CD4-positive, alpha-beta T cell (primary cell): ENCODE measurements around the gene ARHGAP30. TPM values are rescaled to one million over a fixed set of nuclear protein-coding genes. Genes with fewer than 3 reads are reported as not detected.
A peak's percentile ranks its signal among the peaks of the same experiment; 100 is the strongest.

Experiments
- ATAC-seq: fragments of 200-7000 bp; cut with Tn5 transposase; one replicate; pipeline ENCODE4 v1.10.0; 2022; ENCODE audit warnings: mild to moderate bottlenecking; ENCODE audit not compliant: poor library complexity
- CTCF ChIA-PET: fragments of 350-600 bp; sonication (Branson Sonifier 250); formaldehyde crosslinking; loops from one replicate; lab custom pipeline; 2021; ENCODE audit warnings: antibody characterized with exemption, inconsistent platforms; lab: Charles Lee
- POLR2A ChIA-PET: fragments of 350-600 bp; sonication (Branson Sonifier 250); formaldehyde crosslinking; loops from one replicate; lab custom pipeline; 2021; ENCODE audit warnings: antibody characterized with exemption, inconsistent platforms; lab: Charles Lee
- DNase-seq, 14 experiments: peaks; one replicate each; pipeline ENCODE4 v3.0.0-alpha.2; 2013 to 2020; ENCODE audit warnings: mixed read lengths in 2 of 14
- H3K27ac ChIP-seq, 2 donors: one replicate each; pipeline versions ENCODE4 v1.5.1 to v1.7.0; 2013; ENCODE audit warnings: low read length in 2 of 2, low read depth in 1 of 2, mild to moderate bottlenecking in 1 of 2
- H3K27me3 ChIP-seq, 2 experiments: 1 replicate in 1 of 2; 2 replicates in 1 of 2; pipeline versions ENCODE4 v1.6.1 to v1.7.0; 2013; ENCODE audit warnings: low read length in 2 of 2, control low read depth in 1 of 2, mild to moderate bottlenecking in 1 of 2, moderate library complexity in 1 of 2; ENCODE audit not compliant: insufficient read depth in 2 of 2, control insufficient read depth in 1 of 2
- H3K36me3 ChIP-seq: one replicate; pipeline ENCODE4 v1.6.1; 2013; ENCODE audit warnings: low read length, control low read depth; ENCODE audit not compliant: insufficient read depth
- H3K4me1 ChIP-seq: one replicate; pipeline ENCODE4 v1.6.1; 2013; ENCODE audit warnings: low read length, control low read depth; ENCODE audit not compliant: insufficient read depth
- H3K4me3 ChIP-seq: one replicate; pipeline ENCODE4 v1.5.1; 2013; ENCODE audit warnings: mild to moderate bottlenecking, low read length, moderate library complexity
- H3K9me3 ChIP-seq, 2 experiments: 1 replicate in 1 of 2; 2 replicates in 1 of 2; pipeline versions ENCODE4 v1.6.1 to v1.7.0; 2013; ENCODE audit warnings: low read length in 2 of 2, mild to moderate bottlenecking in 2 of 2, control low read depth in 1 of 2, moderate library complexity in 1 of 2; ENCODE audit not compliant: control insufficient read depth in 1 of 2, insufficient read depth in 1 of 2
- H3K27ac Mint-ChIP-seq: one replicate; pipeline ENCODE4 v1.8.0; 2020; ENCODE audit warnings: mixed read lengths
- H3K27me3 Mint-ChIP-seq: one replicate; pipeline ENCODE4 v1.8.0; 2021; ENCODE audit warnings: mixed read lengths
- H3K36me3 Mint-ChIP-seq: one replicate; pipeline ENCODE4 v1.8.0; 2021; ENCODE audit warnings: low read depth, mixed read lengths
- H3K4me1 Mint-ChIP-seq: one replicate; pipeline ENCODE4 v1.8.0; 2021; ENCODE audit warnings: low read depth, mixed read lengths
- H3K4me3 Mint-ChIP-seq: one replicate; pipeline ENCODE4 v1.8.0; 2020; ENCODE audit warnings: mild to moderate bottlenecking, mixed read lengths
- H3K9me3 Mint-ChIP-seq: one replicate; pipeline ENCODE4 v1.8.0; 2020; ENCODE audit warnings: mixed read lengths
- CTCF ChIP-seq: fragments of 200-600 bp; IDR thresholded peaks from one replicate; pipeline ENCODE4 v1.8.0; 2022; ENCODE audit warnings: antibody characterized with exemption, mild to moderate bottlenecking
- intact Hi-C, 2 experiments: fragments of 100-400 bp; cut with DNase I in 1 of 2; cut with micrococcal nuclease in 1 of 2; formaldehyde crosslinking; loops; one replicate each; pipeline versions ENCODE4 v1.15.1 to v1.9.0; 2023 to 2025; cut with DNase I, micrococcal nuclease
- total RNA-seq, 174 experiments: library from RNA in 2 of 174; stranded (reverse) in 2 of 174; gene quantifications; one replicate each; pipeline ENCODE4 v1.2.3 and lab custom pipeline; 2021 to 2026

Gene ARHGAP30
- total RNA-seq, 2 experiments from 2014 or later = 76.6 to 78.9 TPM

GRCh38 chr1:161082996-161083747 lies 13.5 kb upstream of the ARHGAP30 start:
- no peak overlapping the region for H3K4me3 Mint-ChIP-seq
- H3K27me3 Mint-ChIP-seq = no peaks in the 10 kb centered on the region
- CTCF ChIA-PET = interaction anchor here (1.3 kb wide), 1 partner anchor 14 kb away, joined by 4 read pairs; no protein-coding TSS in a partner anchor
- H3K4me3 ChIP-seq = no peak overlapping the region
- H3K27ac Mint-ChIP-seq = no peak overlapping the region
- H3K9me3 ChIP-seq = no peaks in the 10 kb centered on the region
- TF ChIP-seq CTCF = no peak
- H3K27ac ChIP-seq = no peak overlapping the region
- intact Hi-C loops = no loop called here
- H3K27me3 ChIP-seq = no peaks in the 10 kb centered on the region
- ATAC-seq (no peak), DNase-seq (peak in 2 of 14 experiments; percentile 67 to 77)
- no peaks in the 10 kb centered on the region for H3K4me1 ChIP-seq
- H3K9me3 Mint-ChIP-seq = no peaks in the 10 kb centered on the region
- no peaks in the 10 kb centered on the region for H3K36me3 ChIP-seq
- POLR2A ChIA-PET = no interaction called here
- H3K4me1 Mint-ChIP-seq = no peaks in the 10 kb centered on the region
- no peaks in the 10 kb centered on the region for H3K36me3 Mint-ChIP-seq

GRCh38 chr1:161082483-161082882 lies 12.8 kb upstream of the ARHGAP30 start:
- H3K4me1 ChIP-seq = no peaks in the 10 kb centered on the region
- no peak for DNase-seq
- CTCF ChIA-PET = interaction anchor here (0.6 to 1.3 kb wide), 2 partner anchors 15 to 258 kb away, joined by 4 read pairs; no protein-coding TSS in a partner anchor
- H3K9me3 ChIP-seq = no peaks in the 10 kb centered on the region
- no peak overlapping the region for H3K4me3 ChIP-seq
- intact Hi-C loops = no loop called here
- no peak for ATAC-seq
- no peak for TF ChIP-seq CTCF
- H3K36me3 ChIP-seq = no peaks in the 10 kb centered on the region
- POLR2A ChIA-PET = no interaction called here
- no peak overlapping the region for H3K27ac Mint-ChIP-seq
- no peak overlapping the region for H3K27ac ChIP-seq
- H3K4me3 Mint-ChIP-seq = no peak overlapping the region
- H3K4me1 Mint-ChIP-seq = no peaks in the 10 kb centered on the region
- no peaks in the 10 kb centered on the region for H3K27me3 ChIP-seq
- H3K9me3 Mint-ChIP-seq = no peaks in the 10 kb centered on the region
- no peaks in the 10 kb centered on the region for H3K27me3 Mint-ChIP-seq
- no peaks in the 10 kb centered on the region for H3K36me3 Mint-ChIP-seq

- Mint-ChIP-seq H3K4me3 (no peak overlapping the region), H3K27ac (no peak overlapping the region), H3K27me3 (no peaks in the 10 kb centered on the region), H3K9me3 (no peaks in the 10 kb centered on the region), H3K36me3 (no peaks in the 10 kb centered on the region), H3K4me1 (no peaks in the 10 kb centered on the region)
- no peaks in the 10 kb centered on the region for H3K36me3 ChIP-seq
- ATAC-seq (no peak), DNase-seq (no peak)
- no peak for TF ChIP-seq CTCF
- no peaks in the 10 kb centered on the region for H3K4me1 ChIP-seq
- H3K4me3 ChIP-seq = no peak overlapping the region
- no peaks in the 10 kb centered on the region for H3K27me3 ChIP-seq
- H3K27ac ChIP-seq = no peak overlapping the region
- ChIA-PET CTCF (no interaction called here), POLR2A (no interaction called here)
- H3K9me3 ChIP-seq = no peaks in the 10 kb centered on the region
- intact Hi-C loops = no loop called here
Observed at GRCh38 chr1:161081519-161081918, 11.8 kb upstream of the ARHGAP30 start.
